ENCODE results near the gene CLEC4G.

Gene CLEC4G

GRCh38 chr19:7680606-7681339 lies 51.1 kb downstream of the CLEC4G start, which contains the start of gene TRAPPC5:
Gene TRAPPC5, plus strand, starts transcription at chr19:7680833. Its CDS starts 1,421 bp downstream, at chr19:7682254.
- DNase-seq (ENCODE audit: low read depth, low spot score): peak; percentile 78
- H3K4me3 ChIP-seq (ENCODE audit: low read length): peak within 1 kb of the TSS; percentile 87

GRCh38 chr19:7679771-7680605 lies 51.9 kb downstream of the CLEC4G start:
- DNase-seq (ENCODE audit: low read depth, low spot score): no peak
- peak overlapping the region; percentile 87 for H3K4me3 ChIP-seq (ENCODE audit: low read length)

DNA sequence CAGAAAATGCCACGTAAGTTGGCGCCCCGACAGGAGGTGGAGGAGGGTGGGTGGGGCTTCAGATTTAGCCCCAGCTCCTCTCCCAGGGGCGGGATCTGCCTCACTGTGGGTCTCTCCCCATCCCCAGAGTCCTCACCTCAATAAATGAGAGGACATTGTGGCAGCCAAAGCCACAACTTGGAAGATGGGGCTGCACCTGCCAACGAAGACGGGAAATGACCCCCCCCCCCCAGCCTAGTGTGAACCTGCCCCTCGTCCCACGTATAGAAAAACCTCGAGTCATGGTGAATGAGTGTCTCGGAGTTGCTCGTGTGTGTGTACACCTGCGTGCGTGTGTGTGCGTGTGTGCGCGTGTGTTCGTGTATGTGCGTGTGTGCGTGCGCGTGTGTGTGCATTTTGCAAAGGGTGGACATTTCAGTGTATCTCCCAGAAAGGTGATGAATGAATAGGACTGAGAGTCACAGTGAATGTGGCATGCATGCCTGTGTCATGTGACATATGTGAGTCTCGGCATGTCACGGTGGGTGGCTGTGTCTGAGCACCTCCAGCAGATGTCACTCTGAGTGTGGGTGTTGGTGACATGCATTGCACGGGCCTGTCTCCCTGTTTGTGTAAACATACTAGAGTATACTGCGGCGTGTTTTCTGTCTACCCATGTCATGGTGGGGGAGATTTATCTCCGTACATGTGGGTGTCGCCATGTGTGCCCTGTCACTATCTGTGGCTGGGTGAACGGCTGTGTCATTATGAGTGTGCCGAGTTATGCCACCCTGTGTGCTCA lies 52.7 kb downstream of the CLEC4G start:
- peak overlapping the region; percentile 31 for H3K4me3 ChIP-seq (ENCODE audit: low read length)
- DNase-seq (ENCODE audit: low read depth, low spot score): peak; percentile 75

All from Jurkat, Clone E6-1 (cell line).